Ovary (tissue), 3 donors: ENCODE results near the gene BBX.

Experiments used
- CTCF ChIP-seq, 3 donors: fragments of 450-650 bp in 2 of 3; fragments of 200-600 bp in 1 of 3; IDR thresholded peaks; one replicate each; pipeline versions ENCODE4 v1.5.1 to v1.8.0; 2016 to 2022; ENCODE audit warnings: antibody characterized with exemption in 3 of 3, mild to moderate bottlenecking in 1 of 3
- POLR2A ChIP-seq: fragments of 450-650 bp; IDR thresholded peaks from one replicate; pipeline ENCODE4 v1.6.1; 2017; ENCODE audit warnings: antibody characterized with exemption, mild to moderate bottlenecking, moderate library complexity
- donor health status: DM: no; HTN: no; CAD: no.

GRCh38 chr3:107681396-107681795 lies 158.6 kb downstream of the BBX start:
- no peak for TF ChIP-seq CTCF (IDR thresholded peaks at IDR 0.05)
- TF ChIP-seq POLR2A, result no peak
